DND-41 (cell line): ENCODE data around the gene CALR.

Experiments
- EZH2 ChIP-seq: IDR thresholded peaks from 3 replicates; pipeline ENCODE4 v1.6.1; 2012; ENCODE audit warnings: borderline replicate concordance, low read depth, mild to moderate bottlenecking, moderate library complexity, low read length, inconsistent platforms; ENCODE audit not compliant: severe bottlenecking
- TF ChIP-seq, protein P1 (sequence below): IDR thresholded peaks from 2 replicates; pipeline ENCODE4 v1.5.1; 2012; ENCODE audit warnings: borderline replicate concordance, low read length, moderate library complexity, mild to moderate bottlenecking; ENCODE audit not compliant: poor library complexity, severe bottlenecking; ENCODE audit errors: extremely low read depth

DNA sequence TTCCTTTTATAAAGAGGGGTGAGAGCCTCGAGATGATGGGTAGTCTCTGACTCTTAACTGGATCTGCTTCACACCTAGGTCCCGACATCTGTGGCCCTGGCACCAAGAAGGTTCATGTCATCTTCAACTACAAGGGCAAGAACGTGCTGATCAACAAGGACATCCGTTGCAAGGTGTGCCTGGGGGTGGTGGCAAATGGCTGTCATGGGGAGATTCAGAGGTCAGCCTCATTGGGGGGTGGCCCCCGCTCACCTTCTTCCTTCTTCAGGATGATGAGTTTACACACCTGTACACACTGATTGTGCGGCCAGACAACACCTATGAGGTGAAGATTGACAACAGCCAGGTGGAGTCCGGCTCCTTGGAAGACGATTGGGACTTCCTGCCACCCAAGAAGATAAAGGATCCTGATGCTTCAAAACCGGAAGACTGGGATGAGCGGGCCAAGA, 1.6 kb downstream of the CALR start:
- TF ChIP-seq, protein P1, sequence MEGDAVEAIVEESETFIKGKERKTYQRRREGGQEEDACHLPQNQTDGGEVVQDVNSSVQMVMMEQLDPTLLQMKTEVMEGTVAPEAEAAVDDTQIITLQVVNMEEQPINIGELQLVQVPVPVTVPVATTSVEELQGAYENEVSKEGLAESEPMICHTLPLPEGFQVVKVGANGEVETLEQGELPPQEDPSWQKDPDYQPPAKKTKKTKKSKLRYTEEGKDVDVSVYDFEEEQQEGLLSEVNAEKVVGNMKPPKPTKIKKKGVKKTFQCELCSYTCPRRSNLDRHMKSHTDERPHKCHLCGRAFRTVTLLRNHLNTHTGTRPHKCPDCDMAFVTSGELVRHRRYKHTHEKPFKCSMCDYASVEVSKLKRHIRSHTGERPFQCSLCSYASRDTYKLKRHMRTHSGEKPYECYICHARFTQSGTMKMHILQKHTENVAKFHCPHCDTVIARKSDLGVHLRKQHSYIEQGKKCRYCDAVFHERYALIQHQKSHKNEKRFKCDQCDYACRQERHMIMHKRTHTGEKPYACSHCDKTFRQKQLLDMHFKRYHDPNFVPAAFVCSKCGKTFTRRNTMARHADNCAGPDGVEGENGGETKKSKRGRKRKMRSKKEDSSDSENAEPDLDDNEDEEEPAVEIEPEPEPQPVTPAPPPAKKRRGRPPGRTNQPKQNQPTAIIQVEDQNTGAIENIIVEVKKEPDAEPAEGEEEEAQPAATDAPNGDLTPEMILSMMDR, result no peak
- TF ChIP-seq EZH2, result no peak
